Raji (cell line): ENCODE data around the gene APOA5.

Experiments
- POLR2A ChIP-seq: IDR thresholded peaks from 2 replicates; pipeline ENCODE4 v1.6.1; 2011; ENCODE audit warnings: low read depth, low read length, control low read depth; ENCODE audit not compliant: insufficient read depth

Gene APOA5

DNA sequence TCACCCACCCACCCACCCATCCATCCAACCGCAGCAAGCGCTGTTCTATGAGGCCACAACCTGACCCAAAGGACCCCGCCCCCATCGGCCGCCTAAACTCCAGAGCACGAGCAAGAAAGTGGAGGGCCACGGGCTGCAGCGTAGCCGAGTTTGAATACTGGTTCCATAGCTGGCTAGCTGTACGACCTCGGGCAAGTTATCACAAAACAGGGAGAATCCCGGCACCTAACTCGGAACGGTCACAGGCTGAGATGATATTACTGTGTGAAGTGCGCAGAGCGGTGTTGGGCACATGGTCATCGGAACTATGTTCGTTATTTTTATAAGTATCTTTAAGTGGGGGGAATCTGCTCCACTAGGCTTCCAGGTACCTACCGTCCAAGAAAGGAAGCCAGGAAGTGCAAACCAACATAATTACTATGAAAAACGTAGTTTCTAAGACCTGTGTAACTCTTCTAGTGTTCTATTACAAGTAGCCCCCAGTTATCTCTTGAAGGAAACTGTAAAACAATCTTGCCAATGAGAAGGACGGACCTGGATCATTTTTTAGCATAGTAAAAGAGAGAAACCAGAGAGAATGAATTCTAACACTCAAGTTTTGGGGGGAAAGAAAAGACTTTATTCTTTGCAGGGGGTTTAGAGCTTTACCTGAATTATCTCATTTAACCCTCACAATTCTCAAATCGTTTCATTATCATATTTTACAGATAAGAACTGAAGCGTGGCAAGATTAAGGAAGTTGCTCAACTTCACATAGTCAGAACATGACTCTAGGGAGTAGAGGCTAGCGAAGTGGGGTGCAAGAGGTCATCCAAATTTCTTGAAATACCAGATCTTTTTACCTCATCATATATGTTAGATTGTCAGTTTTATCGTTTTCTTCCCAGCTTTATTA, 18.2 kb downstream of the APOA5 start:
- peak; percentile 1; the same call in 1 of the 2 replicates for TF ChIP-seq POLR2A

DNA sequence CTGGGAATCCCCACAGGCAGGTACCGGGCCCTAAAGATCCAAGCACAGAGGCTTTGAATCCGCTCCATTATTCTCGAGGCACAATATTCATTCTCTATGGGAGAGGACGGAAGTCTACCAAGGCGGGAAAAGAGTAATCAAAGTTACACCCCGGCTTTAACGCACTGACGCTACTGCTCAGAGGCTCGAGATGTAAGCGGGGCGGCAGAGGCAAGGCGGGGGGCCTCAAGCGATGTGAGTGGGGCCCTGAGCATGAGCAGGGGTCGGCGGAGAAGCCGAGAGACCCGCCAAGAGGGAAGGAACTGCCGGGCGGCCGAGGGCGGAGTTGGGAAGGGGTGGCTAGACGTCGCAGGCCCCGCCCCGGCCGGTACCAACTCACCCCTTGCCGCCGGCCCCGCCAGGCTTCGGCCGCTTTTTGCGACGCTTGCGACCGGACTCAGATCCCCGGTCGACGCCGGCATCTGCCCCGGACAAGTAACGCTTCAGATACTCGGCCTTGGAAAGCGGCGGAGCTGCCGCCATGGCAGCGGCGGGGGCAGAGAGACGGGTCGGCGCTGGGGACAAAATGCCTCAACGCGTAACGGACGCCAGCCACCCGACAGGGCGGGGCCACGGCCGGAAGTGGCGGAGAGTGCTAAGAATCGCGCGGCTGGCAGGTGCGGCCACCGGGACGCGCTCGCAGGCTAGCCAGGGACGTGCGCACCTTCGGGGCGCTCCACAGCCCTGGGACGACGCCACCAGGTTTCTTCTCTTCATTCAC, 19.1 kb downstream of the APOA5 start, which contains the start of gene BUD13:
BUD13 (minus strand) TSS at position 545 of the 760 bp plus-strand sequence; CDS start at position 522, 23 bp downstream.
- peak; percentile 92 for TF ChIP-seq POLR2A

DNA sequence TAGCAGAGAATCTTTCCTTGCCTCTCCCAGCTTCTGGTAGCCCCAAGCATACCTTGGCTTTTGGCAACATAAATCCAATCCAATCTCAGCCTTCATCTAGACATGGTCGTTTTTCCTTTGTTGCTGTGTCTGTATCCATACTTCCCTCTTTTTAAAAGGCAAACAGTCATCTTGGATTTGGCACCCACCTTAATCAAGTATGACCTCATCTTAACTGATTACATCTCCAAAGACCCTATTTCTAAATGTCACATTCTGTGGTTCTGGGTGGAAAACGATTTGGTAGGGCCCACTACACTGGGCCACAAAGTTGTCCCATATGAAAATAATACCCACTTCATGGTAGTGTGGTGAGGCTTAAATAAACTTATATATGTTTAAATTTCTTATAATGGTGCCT, 19.7 kb downstream of the APOA5 start:
- TF ChIP-seq POLR2A: no peak

DNA sequence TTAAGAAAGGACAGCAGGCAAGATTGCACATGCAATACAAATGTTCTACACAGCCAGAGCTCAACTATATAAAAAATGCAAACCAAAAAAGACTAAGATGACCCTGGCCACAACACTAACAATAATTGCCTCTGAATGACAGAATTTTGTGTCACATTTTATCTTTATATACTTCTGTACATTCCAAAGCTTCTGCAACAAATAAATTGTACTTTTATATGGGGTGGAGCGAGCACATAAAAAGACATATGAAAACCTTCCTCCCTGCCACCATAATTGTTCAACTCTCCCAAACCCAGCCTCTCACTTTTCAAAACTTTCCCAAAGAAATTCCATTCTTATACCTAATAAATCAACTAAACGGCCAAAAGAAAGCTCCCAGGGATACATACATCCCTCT, 29.5 kb downstream of the APOA5 start:
- no peak for TF ChIP-seq POLR2A

DNA sequence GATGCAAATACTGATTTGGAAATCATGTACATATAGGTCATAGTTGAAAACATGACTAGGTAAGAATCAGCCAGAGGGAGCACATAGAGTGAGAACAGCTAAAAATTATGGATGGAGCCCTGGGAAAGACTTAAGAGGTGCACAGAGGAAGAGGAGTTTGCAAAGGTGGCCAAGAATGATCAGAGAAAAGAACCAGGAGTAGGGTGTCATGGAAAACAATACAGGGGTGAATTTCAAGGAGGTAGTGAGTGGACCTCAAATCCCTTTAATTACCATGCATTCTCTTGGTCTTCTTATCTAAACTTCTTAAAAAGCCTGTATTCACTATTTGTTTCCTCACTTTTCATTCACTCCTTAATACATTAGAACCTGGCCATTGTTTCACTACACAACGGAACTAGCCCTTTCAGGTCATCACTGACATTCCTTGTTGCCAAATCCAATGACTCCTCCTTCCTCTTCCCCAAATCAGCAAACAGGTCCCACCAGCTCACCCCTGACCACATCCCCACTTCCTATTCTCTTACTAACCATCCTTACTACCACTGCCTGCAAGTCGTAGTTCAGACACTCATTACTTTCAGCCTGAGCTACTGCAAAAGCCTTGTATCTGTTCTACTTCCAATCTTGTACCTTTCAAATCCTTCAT, 41.5 kb downstream of the APOA5 start:
- TF ChIP-seq POLR2A: no peak

DNA sequence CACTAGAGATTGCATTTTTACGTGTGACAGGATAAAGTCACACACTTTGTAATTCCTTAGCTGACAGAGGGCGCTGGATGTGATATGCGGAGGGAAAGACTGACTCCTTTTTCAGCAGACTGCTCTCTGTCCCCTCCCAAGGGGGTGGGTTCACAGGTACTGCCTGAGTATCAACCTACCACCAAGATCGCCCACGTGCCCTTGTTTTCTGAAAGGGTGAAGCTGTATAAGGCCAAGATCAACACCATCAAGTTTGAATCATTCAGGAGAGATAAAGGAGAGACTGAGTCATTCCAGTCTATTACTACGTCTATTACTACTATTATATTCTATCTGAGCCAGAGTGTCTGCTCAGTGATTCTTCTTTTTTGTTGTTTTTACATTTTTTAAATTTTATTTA, 49.6 kb downstream of the APOA5 start:
- TF ChIP-seq POLR2A: no peak

DNA sequence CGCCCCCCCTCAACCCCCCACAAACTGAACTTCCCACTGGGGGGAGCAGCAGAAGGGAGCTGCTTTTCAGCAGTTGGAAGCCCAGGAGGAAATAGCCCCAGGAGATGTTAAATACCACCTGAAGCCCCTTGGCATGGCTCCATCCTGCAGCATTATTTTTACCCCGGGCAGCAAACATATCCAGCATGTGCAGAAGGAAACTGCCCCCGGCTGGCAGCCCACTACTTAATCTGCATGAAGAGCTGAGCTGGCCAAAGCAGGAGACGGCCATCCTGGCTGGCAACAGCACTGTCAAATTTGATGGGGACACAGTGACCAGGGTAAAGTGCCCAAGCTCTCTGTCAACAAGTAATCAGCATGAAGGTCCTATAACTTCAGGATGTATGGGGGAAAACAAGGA, 50.9 kb downstream of the APOA5 start:
- no peak for TF ChIP-seq POLR2A
